HCT116 (cell line): Measurements from ENCODE around the gene LRRC46. TPM values are rescaled to one million over a fixed set of nuclear protein-coding genes. Genes with fewer than 3 reads are reported as not detected.

Experiments used
- ATAC-seq: fragments of 200-7000 bp; cut with Tn5 transposase; 2 replicates; pipeline ENCODE4 v1.9.1; 2020; ENCODE audit warnings: mild to moderate bottlenecking, moderate library complexity
- BruUV-seq: library from RNA; stranded (reverse); fragments of 400-500 nt; replicated peaks from 2 replicates; lab custom pipeline; 2021; lab: Mats Ljungman, UMichigan
- CTCF ChIA-PET: fragments of 300-600 bp; sonication (Branson Sonifier 250); formaldehyde crosslinking; loops from one replicate; lab custom pipeline; 2021; ENCODE audit warnings: antibody characterized with exemption; lab: Charles Lee
- POLR2A ChIA-PET: fragments of 300-600, 350-600 bp; sonication (Branson Sonifier 250); formaldehyde crosslinking; loops from one replicate; lab custom pipeline; 2021; ENCODE audit warnings: antibody characterized with exemption; lab: Charles Lee
- RAD21 ChIA-PET, 2 experiments: fragments of 300-600 bp; sonication (Branson Sonifier 250); formaldehyde crosslinking; loops; one replicate each; lab custom pipeline; 2023; ENCODE audit warnings: low total read pairs in 2 of 2; ENCODE audit not compliant: uncharacterized antibody in 2 of 2, unreplicated experiment in 2 of 2, low non-redundant PET in 1 of 2; lab: Charles Lee
- DNase-seq: peaks from one replicate; pipeline ENCODE4 v3.0.0-alpha.2; 2010; ENCODE audit warnings: low read depth, low spot score
- H2AFZ ChIP-seq: fragments of 200-600 bp; shearing (Covaris generic), sonication (generic); 2 replicates; pipeline ENCODE4 v1.6.1; 2017; ENCODE audit warnings: low read depth, mixed run types, mixed read lengths, antibody characterized with exemption, low read length; ENCODE audit not compliant: poor library complexity, severe bottlenecking
- H3K27ac ChIP-seq: 2 replicates; pipeline ENCODE4 v1.5.1; 2012; ENCODE audit warnings: low read depth, low read length
- H3K27me3 ChIP-seq: fragments of 200-600 bp; sonication (generic); 2 replicates; pipeline ENCODE4 v1.6.1; 2016; ENCODE audit warnings: mixed run types, low read length, mixed read lengths; ENCODE audit not compliant: insufficient read depth
- H3K36me3 ChIP-seq, 2 experiments: fragments of 200-500 bp in 1 of 2; fragments of 200-600 bp in 1 of 2; sonication (Bioruptor generic) in 1 of 2; sonication (generic) in 1 of 2; 2 replicates each; pipeline versions ENCODE4 v1.5.1 to v1.6.1; 2014 to 2016; ENCODE audit warnings: low read length in 2 of 2, inconsistent platforms in 1 of 2, mixed read lengths in 1 of 2, mixed run types in 1 of 2; ENCODE audit not compliant: insufficient read depth in 2 of 2, control insufficient read depth in 1 of 2
- H3K4me1 ChIP-seq, 2 experiments: fragments of 200-600 bp in 1 of 2; sonication (generic) in 1 of 2; 2 replicates each; pipeline versions ENCODE4 v1.5.1 to v1.6.1; 2012 to 2017; ENCODE audit warnings: low read length in 2 of 2, inconsistent platforms in 1 of 2, mild to moderate bottlenecking in 1 of 2, mixed read lengths in 1 of 2, mixed run types in 1 of 2, moderate library complexity in 1 of 2; ENCODE audit not compliant: insufficient read depth in 2 of 2, control insufficient read depth in 1 of 2
- H3K4me2 ChIP-seq: fragments of 200-600 bp; sonication (generic); 2 replicates; pipeline ENCODE4 v1.6.1; 2017; ENCODE audit warnings: mixed run types, low read length, mixed read lengths
- H3K4me3 ChIP-seq, 2 experiments: fragments of 200-600 bp in 1 of 2; sonication (generic) in 1 of 2; replicated peaks in 1 of 2; 2 replicates each; pipeline ENCODE4 v1.5.1; 2011 to 2016; ENCODE audit warnings: low read length in 2 of 2, control low read depth in 1 of 2, low read depth in 1 of 2, mild to moderate bottlenecking in 1 of 2, mixed read lengths in 1 of 2, mixed run types in 1 of 2
- H3K79me2 ChIP-seq: fragments of 200-600 bp; sonication (generic); 2 replicates; pipeline ENCODE4 v1.6.1; 2017; ENCODE audit warnings: mild to moderate bottlenecking, mixed run types, low read length, moderate library complexity, mixed read lengths; ENCODE audit not compliant: insufficient read depth
- H3K9ac ChIP-seq: fragments of 200-600 bp; sonication (generic); 2 replicates; pipeline ENCODE4 v1.6.1; 2016; ENCODE audit warnings: low read length, mixed read lengths
- H3K9me2 ChIP-seq: fragments of 200-600 bp; sonication (generic), shearing (Covaris generic); 2 replicates; pipeline ENCODE4 v1.6.1; 2017; ENCODE audit warnings: mixed run types, mild to moderate bottlenecking, moderate library complexity; ENCODE audit not compliant: insufficient read depth
- H3K9me3 ChIP-seq, 2 experiments: fragments of 200-500 bp in 1 of 2; fragments of 200-600 bp in 1 of 2; sonication (Bioruptor generic) in 1 of 2; sonication (generic) in 1 of 2; 2 replicates each; pipeline ENCODE4 v1.6.1; 2014 to 2017; ENCODE audit warnings: low read length in 2 of 2, mixed read lengths in 2 of 2, inconsistent platforms in 1 of 2, low read depth in 1 of 2, mild to moderate bottlenecking in 1 of 2, mixed run types in 1 of 2, moderate library complexity in 1 of 2; ENCODE audit not compliant: control insufficient read depth in 1 of 2, insufficient read depth in 1 of 2
- H4K20me1 ChIP-seq: fragments of 200-600 bp; sonication (generic), shearing (Covaris generic); 2 replicates; pipeline ENCODE4 v1.6.1; 2017; ENCODE audit warnings: mixed run types, mild to moderate bottlenecking, moderate library complexity; ENCODE audit not compliant: insufficient read depth
- ATF3 ChIP-seq: IDR thresholded peaks from 2 replicates; pipeline ENCODE4 v1.6.1; 2012
- CBX3 ChIP-seq: IDR thresholded peaks from 2 replicates; pipeline ENCODE4 v1.6.1; 2012; ENCODE audit warnings: low read depth
- ELF1 ChIP-seq: IDR thresholded peaks from 2 replicates; pipeline ENCODE4 v1.6.1; 2012; ENCODE audit warnings: low read depth, borderline replicate concordance
- EZH2 ChIP-seq: fragments of 200-600 bp; sonication (generic); IDR thresholded peaks from 2 replicates; pipeline ENCODE4 v1.6.1; 2017; ENCODE audit warnings: antibody characterized with exemption, mixed run types
- EZH2phosphoT487 ChIP-seq: fragments of 200-600 bp; IDR thresholded peaks from 2 replicates; pipeline ENCODE4 v1.6.1; 2018; ENCODE audit warnings: antibody characterized with exemption, borderline replicate concordance
- FOSL1 ChIP-seq: IDR thresholded peaks from 2 replicates; pipeline ENCODE4 v1.6.1; 2012; ENCODE audit warnings: low read depth
- JUND ChIP-seq: IDR thresholded peaks from 2 replicates; pipeline ENCODE4 v1.6.1; 2012
- MAX ChIP-seq: IDR thresholded peaks from 2 replicates; pipeline ENCODE4 v1.6.1; 2012
- POLR2A ChIP-seq: IDR thresholded peaks from 2 replicates; pipeline ENCODE4 v1.7.0; 2011; ENCODE audit warnings: borderline replicate concordance; ENCODE audit not compliant: insufficient read depth, insufficient read length; ENCODE audit errors: extremely low read depth
- POLR2AphosphoS5 ChIP-seq: IDR thresholded peaks from 2 replicates; pipeline ENCODE4 v1.6.1; 2011; ENCODE audit warnings: mild to moderate bottlenecking, low read depth, low read length, moderate library complexity
- SIN3A ChIP-seq: IDR thresholded peaks from 2 replicates; pipeline ENCODE4 v1.6.1; 2012; ENCODE audit warnings: low read depth
- SP1 ChIP-seq: IDR thresholded peaks from 2 replicates; pipeline ENCODE4 v1.6.1; 2012; ENCODE audit warnings: low read depth
- TCF7L2 ChIP-seq: IDR thresholded peaks from 2 replicates; pipeline ENCODE4 v1.7.0; 2011; ENCODE audit warnings: borderline replicate concordance, inconsistent platforms; ENCODE audit not compliant: insufficient read depth, insufficient read length; ENCODE audit errors: extremely low read depth
- YY1 ChIP-seq: IDR thresholded peaks from 2 replicates; pipeline ENCODE4 v1.6.1; 2011; ENCODE audit warnings: low read length, low read depth, moderate library complexity, mild to moderate bottlenecking; ENCODE audit not compliant: insufficient replicate concordance; ENCODE audit errors: extremely low read depth
- ZFX ChIP-seq: fragments of 450-650 bp; IDR thresholded peaks from 2 replicates; pipeline ENCODE4 v1.6.1; 2017
- ZNF274 ChIP-seq: fragments of 200-500 bp; sonication (Bioruptor generic); IDR thresholded peaks from 2 replicates; pipeline ENCODE4 v1.6.1; 2014; ENCODE audit warnings: mild to moderate bottlenecking, low read depth, low read length, inconsistent platforms
- intact Hi-C: fragments of 100-400 bp; cut with micrococcal nuclease; formaldehyde crosslinking; loops from 2 replicates; pipeline ENCODE4 v1.10.0; 2022
- total RNA-seq: library from RNA; stranded (reverse); gene quantifications from one replicate; pipeline ENCODE4 v1.2.1, GENCODE V29; 2021; ENCODE audit not compliant: unreplicated experiment

LRRC46 gene
- total RNA-seq, 1 experiment from 2014 or later: 0.76 TPM

- BruUV-seq: no TSS peak
- H2AFZ ChIP-seq: no peak overlapping the region
- H3K36me3 ChIP-seq: peaks cover 4 to 5% of the 10 kb centered on the region in 2 experiments; a peak in 2 of 4 replicates
- ChIA-PET RAD21 (no interaction called here), CTCF (no interaction called here), POLR2A (no interaction called here)
- no peaks in the 10 kb centered on the region for H3K4me1 ChIP-seq
- H3K27ac ChIP-seq: no peak overlapping the region
- ATAC-seq (no peak), DNase-seq (no peak)
- no peak overlapping the region for H3K4me2 ChIP-seq
- intact Hi-C loops: loop anchor here (5.0 kb wide), 1 partner anchor 71 kb away; the partner anchor contains the start of gene TBX21
- H3K9me3 ChIP-seq: no peaks in the 10 kb centered on the region
- no peak for TF ChIP-seq POLR2A
- no peak for TF ChIP-seq ATF3
- no peak for TF ChIP-seq TCF7L2
- TF ChIP-seq FOSL1: no peak
- TF ChIP-seq ELF1: no peak
- no peak for TF ChIP-seq ZFX
- TF ChIP-seq POLR2AphosphoS5: no peak
- TF ChIP-seq CBX3: no peak
- no peak for TF ChIP-seq JUND
- no peak for TF ChIP-seq EZH2phosphoT487
- no peak for TF ChIP-seq SIN3A
- no peak for TF ChIP-seq SP1
- TF ChIP-seq YY1: no peak
- no peak for TF ChIP-seq EZH2
- TF ChIP-seq MAX: no peak
- no peak for TF ChIP-seq ZNF274
- no peaks in the 10 kb centered on the region for H4K20me1 ChIP-seq
- no peaks in the 10 kb centered on the region for H3K79me2 ChIP-seq
- H3K9me2 ChIP-seq: no peaks in the 10 kb centered on the region
- no peak overlapping the region for H3K9ac ChIP-seq
- H3K4me3 ChIP-seq: no peak overlapping the region
- H3K27me3 ChIP-seq: peaks cover 11% of the 10 kb centered on the region; the same call in 1 of the 2 replicates
Observed at GRCh38 chr17:47803751-47804150, 27.7 kb upstream of the LRRC46 start.
